Peyer's patch (tissue), 4 donors: ENCODE measurements around the gene UBE3B.

Experiments
- CTCF ChIP-seq, 6 experiments: fragments of 450-650 bp in 4 of 6; fragments of 200-600 bp in 2 of 6; sonication (generic) in 1 of 6; IDR thresholded peaks; one replicate each; pipeline ENCODE4 v1.5.1; 2017 to 2019; ENCODE audit warnings: antibody characterized with exemption in 6 of 6, mild to moderate bottlenecking in 3 of 6, moderate library complexity in 1 of 6
- POLR2A ChIP-seq, 2 donors: fragments of 450-650 bp; IDR thresholded peaks; one replicate each; pipeline ENCODE4 v1.5.1; 2017; ENCODE audit warnings: antibody characterized with exemption in 2 of 2, mild to moderate bottlenecking in 2 of 2, moderate library complexity in 2 of 2

GRCh38 chr12:109553483-109553882 is 76.0 kb downstream of the UBE3B start:
- TF ChIP-seq CTCF (IDR thresholded peaks at IDR 0.05) (no peak), POLR2A (IDR thresholded peaks at IDR 0.05) (no peak)
